GM18873 (cell line): ENCODE results near the gene ARHGEF4.

Experiments used
- ATAC-seq: cut with Tn5 transposase; IDR thresholded peaks from one replicate; pipeline ENCODE4 v1.9.1; 2021; ENCODE audit warnings: mild to moderate bottlenecking, moderate library complexity, moderate number of reproducible peaks; ENCODE audit not compliant: unreplicated experiment, low FRiP score

The ARHGEF4 gene

GRCh38 chr2:130819226-130819607 is 17.5 kb upstream of the ARHGEF4 start:
- ATAC-seq = no peak

- no peak for ATAC-seq
These were observed 17.0 kb upstream of the ARHGEF4 start for GRCh38 chr2:130819608-130820278.

GRCh38 chr2:130820279-130820861 is 16.3 kb upstream of the ARHGEF4 start:
- no peak for ATAC-seq

- no peak for ATAC-seq
These were observed 14.8 kb upstream of the ARHGEF4 start for GRCh38 chr2:130821867-130822266.

GRCh38 chr2:130822766-130823165 is 13.9 kb upstream of the ARHGEF4 start:
- no peak for ATAC-seq

- peak; percentile 16 for ATAC-seq
These were observed 13.4 kb upstream of the ARHGEF4 start for GRCh38 chr2:130823171-130823885.

- ATAC-seq = peak; percentile 19
These were observed 12.7 kb upstream of the ARHGEF4 start for GRCh38 chr2:130823886-130824491.

- ATAC-seq = peak; percentile 82
These were observed 12.1 kb upstream of the ARHGEF4 start for GRCh38 chr2:130824492-130825061.

- ATAC-seq = no peak
These were observed 11.3 kb upstream of the ARHGEF4 start for GRCh38 chr2:130825231-130825965.

GRCh38 chr2:130825966-130826253 is 10.8 kb upstream of the ARHGEF4 start:
- ATAC-seq = no peak

GRCh38 chr2:130826419-130826818 is 10.3 kb upstream of the ARHGEF4 start:
- ATAC-seq = no peak

GRCh38 chr2:130826821-130827501 is 9.8 kb upstream of the ARHGEF4 start:
- no peak for ATAC-seq

GRCh38 chr2:130827502-130828251 is 9.0 kb upstream of the ARHGEF4 start:
- no peak for ATAC-seq

- no peak for ATAC-seq
These were observed 8.3 kb upstream of the ARHGEF4 start for GRCh38 chr2:130828461-130828860.

- no peak for ATAC-seq
These were observed 7.7 kb upstream of the ARHGEF4 start for GRCh38 chr2:130829015-130829414.

GRCh38 chr2:130830538-130830937 is 6.2 kb upstream of the ARHGEF4 start:
- no peak for ATAC-seq

GRCh38 chr2:130831356-130831755 is 5.4 kb upstream of the ARHGEF4 start:
- no peak for ATAC-seq

- ATAC-seq = no peak
These were observed 4.3 kb upstream of the ARHGEF4 start for GRCh38 chr2:130832296-130832940.
